Panc1 (cell line): Measurements from ENCODE around the gene CPPED1. TPM values are rescaled to one million over a fixed set of nuclear protein-coding genes. Genes with fewer than 3 reads are reported as not detected.

Experiments used
- ATAC-seq: fragments of 200-7000 bp; cut with Tn5 transposase; 2 replicates; pipeline ENCODE4 v1.9.1; 2020; ENCODE audit warnings: mild to moderate bottlenecking, moderate library complexity
- BruUV-seq: library from RNA; stranded (reverse); fragments of 400-500 nt; replicated peaks from 2 replicates; lab custom pipeline; 2021; lab: Mats Ljungman, UMichigan
- CTCF ChIA-PET: fragments of 300-600 bp; sonication (Branson Sonifier 250); formaldehyde crosslinking; loops from one replicate; lab custom pipeline; 2022; ENCODE audit warnings: antibody characterized with exemption; lab: Charles Lee
- POLR2A ChIA-PET: fragments of 300-600 bp; sonication (Branson Sonifier 250); formaldehyde crosslinking; loops from one replicate; lab custom pipeline; 2022; ENCODE audit warnings: antibody characterized with exemption; lab: Charles Lee
- DNase-seq: peaks from one replicate; pipeline ENCODE4 v3.0.0-alpha.2; 2010; ENCODE audit warnings: low read depth, low spot score
- H3K27ac ChIP-seq: 2 replicates; pipeline ENCODE4 v1.5.1; 2011; ENCODE audit warnings: mild to moderate bottlenecking, low read length, inconsistent platforms
- H3K27me3 ChIP-seq: fragments of 200-500 bp; sonication (Bioruptor generic); 2 replicates; pipeline ENCODE4 v1.6.0; 2014; ENCODE audit warnings: low read length, inconsistent platforms; ENCODE audit not compliant: control insufficient read depth, insufficient read depth
- H3K36me3 ChIP-seq: fragments of 200-500 bp; sonication (Bioruptor generic); 2 replicates; pipeline ENCODE4 v1.5.1; 2014; ENCODE audit warnings: inconsistent platforms, mild to moderate bottlenecking, low read length, moderate library complexity; ENCODE audit not compliant: control insufficient read depth, insufficient read depth
- H3K4me1 ChIP-seq: 2 replicates; pipeline ENCODE4 v1.5.1; 2011; ENCODE audit warnings: inconsistent platforms, mild to moderate bottlenecking, low read length, moderate library complexity; ENCODE audit not compliant: control insufficient read depth, insufficient read depth
- H3K4me3 ChIP-seq, 2 experiments: 2 replicates each; pipeline ENCODE4 v1.5.1; 2011 to 2012; ENCODE audit warnings: low read depth in 2 of 2, low read length in 2 of 2, mild to moderate bottlenecking in 2 of 2, inconsistent platforms in 1 of 2, moderate library complexity in 1 of 2
- H3K9me3 ChIP-seq: fragments of 200-500 bp; sonication (Bioruptor generic); 2 replicates; pipeline ENCODE4 v1.5.1; 2014; ENCODE audit warnings: low read depth, mild to moderate bottlenecking, inconsistent platforms, low read length, moderate library complexity; ENCODE audit not compliant: control insufficient read depth, insufficient read depth
- CTCF ChIP-seq: fragments of 450-650 bp; IDR thresholded peaks from 2 replicates; pipeline ENCODE4 v1.5.1; 2017; ENCODE audit warnings: mild to moderate bottlenecking
- POLR2AphosphoS5 ChIP-seq: IDR thresholded peaks from 2 replicates; pipeline ENCODE4 v1.6.1; 2012; ENCODE audit warnings: mild to moderate bottlenecking, low read depth, low read length, moderate library complexity
- REST ChIP-seq, 2 experiments: IDR thresholded peaks; 2 replicates each; pipeline ENCODE4 v1.6.1; 2011 to 2012; ENCODE audit warnings: low read depth in 2 of 2, control low read depth in 1 of 2, low read length in 1 of 2, mild to moderate bottlenecking in 1 of 2, moderate library complexity in 1 of 2; ENCODE audit not compliant: insufficient read depth in 1 of 2
- SIN3A ChIP-seq: IDR thresholded peaks from 2 replicates; pipeline ENCODE4 v1.6.1; 2012; ENCODE audit warnings: low read depth, mild to moderate bottlenecking, low read length, moderate library complexity, borderline replicate concordance; ENCODE audit not compliant: insufficient read depth
- TCF7L2 ChIP-seq: IDR thresholded peaks from 2 replicates; pipeline ENCODE4 v1.6.1; 2011; ENCODE audit warnings: mild to moderate bottlenecking, low read depth, low read length, inconsistent platforms
- in situ Hi-C: cut with HindIII; loops from 2 replicates; pipeline ENCODE4 v1.10.0; 2016; ENCODE audit warnings: low sequenced_read_pairs, low pct_unique_long_range_greater_than_20kb
- intact Hi-C: fragments of 100-400 bp; cut with micrococcal nuclease; formaldehyde crosslinking; loops from one replicate; pipeline ENCODE4 v1.10.0; 2022; ENCODE audit not compliant: unreplicated experiment
- total RNA-seq: library from RNA; stranded (reverse); gene quantifications from one replicate; pipeline ENCODE4 v1.2.1, GENCODE V29; 2021; ENCODE audit not compliant: unreplicated experiment

CPPED1 gene
- total RNA-seq, 1 experiment from 2014 or later, result 12.5 TPM

- DNase-seq, result no peak
- no peak overlapping the region for H3K27ac ChIP-seq
- no TSS peak for BruUV-seq
- no peaks in the 10 kb centered on the region for H3K36me3 ChIP-seq
- CTCF ChIA-PET, result interaction anchor here (0.5 to 0.7 kb wide), 2 partner anchors 44 to 161 kb away, joined by 3 to 7 read pairs; no protein-coding TSS in a partner anchor
- in situ Hi-C loops, result no loop called here
- POLR2A ChIA-PET, result no interaction called here
- intact Hi-C loops, result no loop called here
- H3K9me3 ChIP-seq, result no peaks in the 10 kb centered on the region
- H3K4me3 ChIP-seq, result no peak overlapping the region
- ATAC-seq, result no peak
- H3K4me1 ChIP-seq, result no peaks in the 10 kb centered on the region
- H3K27me3 ChIP-seq, result no peaks in the 10 kb centered on the region
- no peak for TF ChIP-seq REST (IDR thresholded peaks at IDR 0.05; ENCODE audit: insufficient read depth in 1 of 2, low read depth in 2 of 2, low read length in 1 of 2)
- no peak for TF ChIP-seq TCF7L2
- TF ChIP-seq SIN3A, result no peak
Observed at GRCh38 chr16:12754824-12755543, 48.7 kb downstream of the CPPED1 start.

GRCh38 chr16:12753203-12754023 lies 50.3 kb downstream of the CPPED1 start:
- TF ChIP-seq SIN3A (no peak), TCF7L2 (no peak), REST (IDR thresholded peaks at IDR 0.05; ENCODE audit: insufficient read depth in 1 of 2, low read depth in 2 of 2, low read length in 1 of 2) (no peak), CTCF (no peak), POLR2AphosphoS5 (no peak)
- Histone ChIP-seq H3K4me1 (no peaks in the 10 kb centered on the region), H3K27ac (no peak overlapping the region), H3K9me3 (no peaks in the 10 kb centered on the region), H3K27me3 (no peaks in the 10 kb centered on the region), H3K4me3 (no peak overlapping the region), H3K36me3 (no peaks in the 10 kb centered on the region)
- intact Hi-C loops, result no loop called here
- BruUV-seq, result no TSS peak
- CTCF ChIA-PET, result interaction anchor here (0.6 kb wide), 1 partner anchor 1023 kb away, joined by 4 read pairs; no protein-coding TSS in a partner anchor
- DNase-seq (no peak), ATAC-seq (no peak)
- POLR2A ChIA-PET, result interaction anchor here (0.7 kb wide), 1 partner anchor 106 kb away, joined by 3 read pairs; no protein-coding TSS in a partner anchor
- in situ Hi-C loops, result no loop called here
